NCI-H460 (cell line): ENCODE measurements around the gene RUNX1. TPM values are rescaled to one million over a fixed set of nuclear protein-coding genes. Genes with fewer than 3 reads are reported as not detected.
"Not testable (repeated sequence)": the region's sequence is repeated elsewhere in the genome, so short reads cannot be mapped to it uniquely, and the experiment has no call there.

ENCODE experiments used
- DNase-seq: peaks from one replicate; pipeline ENCODE4 v3.0.0-alpha.2; 2016; ENCODE audit warnings: low read depth; ENCODE audit errors: extremely low read depth
- total RNA-seq: library from RNA; depleted of rRNA; stranded (reverse); fragments of >200 nt; shearing (Covaris generic); gene quantifications from 2 replicates; pipeline ENCODE4 v1.2.3, GENCODE V29; 2014

Gene RUNX1
- total RNA-seq, 1 experiment from 2014 or later: 7.3 TPM

DNA sequence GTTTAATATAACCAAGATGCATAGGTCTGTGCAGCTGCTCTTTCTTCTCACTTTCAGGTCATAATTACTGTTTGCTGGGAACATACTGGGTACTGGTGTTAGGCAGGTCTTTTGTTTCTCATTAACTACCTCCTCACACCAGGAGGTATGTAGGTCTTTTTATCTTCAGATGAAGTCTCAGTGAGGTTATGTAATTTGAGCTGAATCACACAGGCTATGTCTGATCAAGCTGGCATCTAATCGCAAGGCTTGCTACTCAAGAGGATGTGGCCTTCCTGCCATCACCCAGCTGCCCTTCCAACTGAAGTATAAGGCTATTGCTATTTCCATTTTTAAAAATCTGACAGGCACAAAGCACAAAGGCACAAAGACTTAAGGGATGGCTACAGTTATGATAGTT, 96.4 kb downstream of the RUNX1 start:
- no peak for DNase-seq

DNA sequence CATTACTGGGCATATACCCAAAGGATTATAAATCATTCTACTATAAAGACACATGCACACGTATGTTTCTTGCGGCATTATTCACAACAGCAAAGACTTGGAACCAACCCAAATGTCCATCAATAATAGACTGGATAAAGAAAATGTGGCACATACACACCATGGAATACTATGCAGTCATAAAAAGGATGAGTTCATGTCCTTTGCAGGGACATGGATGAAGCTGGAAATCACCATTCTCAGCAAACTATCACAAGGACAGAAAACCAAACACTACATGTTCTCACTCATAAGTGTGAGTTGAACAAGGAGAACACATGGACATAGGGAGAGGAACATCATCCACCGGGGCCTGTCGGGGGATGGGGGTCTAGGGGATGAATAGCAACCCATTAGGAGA, 97.2 kb downstream of the RUNX1 start:
- not testable (repeated sequence) for DNase-seq

DNA sequence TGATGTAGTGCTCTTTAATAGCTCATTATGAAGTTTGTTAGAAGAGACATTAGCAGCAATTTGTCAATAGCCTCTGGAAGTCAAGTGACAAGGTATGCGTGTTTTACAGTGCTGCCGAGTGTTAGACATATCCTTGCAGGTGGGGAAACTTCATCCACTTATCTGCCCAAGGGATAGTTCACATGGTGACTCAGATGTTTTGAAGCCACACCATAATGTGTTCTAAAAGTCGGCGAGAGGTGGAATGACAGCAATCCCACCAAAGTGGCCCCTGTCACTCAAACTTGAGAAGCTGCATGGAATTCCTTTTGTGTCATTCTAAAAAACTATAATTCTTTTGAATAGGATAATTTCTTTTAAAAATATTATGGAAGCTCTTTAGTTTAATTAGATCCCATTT, 98.1 kb downstream of the RUNX1 start:
- no peak for DNase-seq

DNA sequence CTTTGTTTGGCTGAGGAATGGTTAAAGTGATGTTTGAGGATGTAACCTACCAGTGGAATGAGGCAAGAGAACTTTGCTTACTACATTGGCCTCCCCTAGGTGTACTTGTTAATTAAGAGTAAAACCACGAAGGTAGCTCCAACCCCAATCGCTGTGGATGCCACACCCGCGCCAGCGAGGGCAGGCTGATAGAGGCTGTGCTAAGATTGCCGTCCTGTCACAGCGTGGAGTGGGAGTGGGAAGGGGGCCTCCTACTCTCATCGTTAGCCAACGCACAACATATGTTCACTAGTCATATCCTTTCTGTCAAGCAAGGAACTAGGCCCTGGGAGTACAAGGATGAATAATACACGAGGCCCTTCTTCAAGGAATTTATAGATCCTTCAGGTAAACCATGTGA, 99.6 kb downstream of the RUNX1 start:
- no peak for DNase-seq

DNA sequence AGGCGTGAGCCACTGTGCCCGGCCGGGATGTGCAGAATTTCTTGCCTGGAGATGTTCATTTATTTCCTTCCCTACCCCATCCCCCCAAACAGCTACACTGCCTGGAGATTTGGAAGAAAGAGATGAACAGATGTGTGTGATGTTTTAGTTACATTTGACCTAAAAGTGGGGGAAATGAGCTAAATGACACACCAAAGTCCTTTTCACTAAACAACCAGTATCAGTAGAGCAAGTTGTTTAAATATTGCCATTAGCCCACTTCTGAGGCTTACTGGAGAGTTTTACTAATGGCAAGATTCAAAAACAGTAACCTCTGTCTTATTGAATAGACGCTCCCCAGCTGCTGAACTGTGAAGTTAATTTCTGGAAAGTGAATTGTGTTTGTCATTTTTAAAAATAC, 100.1 kb downstream of the RUNX1 start:
- no peak for DNase-seq

DNA sequence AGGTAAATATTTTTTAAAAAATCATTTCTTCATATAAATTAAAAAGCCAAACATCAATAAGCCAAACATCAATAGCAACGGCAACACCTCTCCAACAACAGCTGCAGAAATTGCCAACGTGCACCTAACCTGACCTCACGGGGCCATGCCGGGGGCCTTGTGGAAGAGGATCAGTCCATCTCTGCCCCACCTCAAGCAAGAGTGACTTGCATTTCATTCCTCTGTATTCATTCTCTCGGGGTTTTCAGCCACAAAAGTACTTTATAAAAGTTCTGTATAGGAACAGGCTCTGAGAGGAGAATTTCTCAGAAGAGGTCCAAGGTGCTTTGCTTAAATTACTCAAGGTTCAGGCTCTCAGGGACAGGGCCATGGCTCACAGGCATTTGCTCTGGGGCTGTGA, 100.9 kb downstream of the RUNX1 start:
- no peak for DNase-seq

DNA sequence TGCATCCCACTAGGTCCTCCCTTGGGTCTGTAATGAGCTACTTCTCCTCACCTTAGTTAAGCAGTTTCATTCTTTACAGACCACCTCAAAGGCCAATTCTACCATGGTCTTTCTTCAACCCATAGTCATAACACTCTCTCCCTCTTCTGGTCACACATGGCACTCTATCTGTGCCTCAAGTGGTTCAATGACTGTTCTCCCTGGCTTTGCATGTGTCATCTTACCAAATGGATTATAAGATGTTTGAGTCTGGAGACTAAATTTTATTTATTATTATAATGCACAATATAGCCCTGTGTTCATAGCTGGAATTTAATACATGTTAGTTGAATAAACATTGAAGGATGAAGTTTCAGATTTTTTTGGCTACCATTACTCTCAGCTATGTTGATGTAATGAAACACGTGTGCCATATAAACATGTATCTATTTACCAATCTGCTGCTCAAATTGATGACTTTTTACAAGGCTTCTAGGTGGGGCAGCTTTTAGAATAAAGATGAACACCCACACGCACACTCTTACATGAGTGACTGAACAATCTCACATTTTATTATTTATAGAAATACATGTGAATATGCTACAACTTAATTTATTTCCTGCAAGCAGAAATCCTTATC, 102.1 kb downstream of the RUNX1 start:
- no peak for DNase-seq

DNA sequence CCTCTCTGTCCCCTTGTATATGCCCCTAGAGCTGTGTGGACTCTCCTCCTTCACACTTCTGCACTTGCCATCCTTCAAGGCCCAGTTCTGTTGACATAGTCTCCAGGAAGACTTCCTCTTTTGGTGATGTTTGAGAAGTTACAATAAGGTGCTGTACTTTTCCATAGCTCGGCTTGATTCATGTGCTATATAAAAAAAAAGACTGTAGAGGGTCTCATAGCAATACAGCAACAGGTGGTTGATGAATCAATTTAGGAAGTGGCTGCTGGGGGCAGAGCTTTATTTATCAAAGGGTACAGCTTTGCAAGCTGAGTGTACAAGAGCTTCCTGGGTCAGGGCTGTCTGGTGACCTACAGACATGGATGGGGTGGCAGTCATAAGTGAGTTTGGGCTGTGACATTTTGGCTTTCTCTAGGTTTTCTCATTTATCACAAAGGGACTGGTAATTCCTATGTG, 102.7 kb downstream of the RUNX1 start:
- no peak for DNase-seq

DNA sequence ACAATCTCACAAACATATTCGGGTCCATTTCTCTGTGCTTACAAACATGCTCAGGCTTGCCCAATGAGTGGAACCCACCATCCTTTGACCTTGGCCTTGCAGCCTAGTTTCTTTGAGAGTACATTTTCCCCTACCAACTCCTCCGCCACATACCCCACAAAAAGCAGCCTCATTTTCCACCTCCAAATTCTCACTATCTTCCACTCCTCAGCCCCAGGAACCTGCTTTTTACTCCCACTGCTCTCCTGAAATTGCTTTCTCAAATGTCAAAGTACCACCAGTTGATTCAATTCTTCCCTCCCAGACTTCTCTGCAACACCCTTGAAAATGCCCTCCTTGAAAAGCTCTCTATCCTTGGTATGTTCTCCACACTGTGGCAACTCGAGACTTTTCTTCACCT, 103.8 kb downstream of the RUNX1 start:
- DNase-seq: no peak

DNA sequence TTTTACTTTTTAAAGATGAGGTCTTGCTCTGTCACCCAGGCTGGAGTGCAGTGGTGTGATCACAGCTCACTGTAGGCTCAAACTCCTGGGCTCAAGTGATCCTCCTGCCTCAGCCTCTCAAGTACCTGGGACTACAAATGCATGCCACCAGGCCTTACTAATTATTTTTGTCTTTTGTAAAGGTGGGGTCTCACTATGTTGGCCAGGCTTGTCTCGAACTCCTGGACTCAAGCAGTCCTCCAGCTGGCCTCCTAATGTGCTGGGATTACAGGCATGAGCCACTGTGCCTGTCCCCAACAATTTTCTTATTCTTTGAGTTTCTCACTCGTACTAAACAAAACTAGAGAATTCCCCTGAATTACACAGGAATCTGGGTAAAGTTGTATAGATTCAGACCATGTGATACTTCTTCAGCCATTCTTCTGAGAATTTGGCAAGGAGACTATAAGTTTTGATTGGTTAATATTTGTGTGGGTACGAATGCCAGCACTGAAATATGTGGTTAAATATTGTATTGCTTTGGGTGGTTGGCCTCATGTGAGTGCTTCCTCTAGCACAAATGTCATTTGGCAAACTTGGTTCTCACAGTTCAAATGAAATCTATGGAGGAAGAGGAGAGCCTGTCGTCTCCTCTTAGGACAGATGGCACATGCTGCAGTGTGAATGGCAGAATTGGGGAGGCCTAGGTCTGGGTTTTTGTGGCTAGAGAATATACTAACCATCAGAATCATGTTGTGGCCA, 104.9 kb downstream of the RUNX1 start:
- no peak for DNase-seq

DNA sequence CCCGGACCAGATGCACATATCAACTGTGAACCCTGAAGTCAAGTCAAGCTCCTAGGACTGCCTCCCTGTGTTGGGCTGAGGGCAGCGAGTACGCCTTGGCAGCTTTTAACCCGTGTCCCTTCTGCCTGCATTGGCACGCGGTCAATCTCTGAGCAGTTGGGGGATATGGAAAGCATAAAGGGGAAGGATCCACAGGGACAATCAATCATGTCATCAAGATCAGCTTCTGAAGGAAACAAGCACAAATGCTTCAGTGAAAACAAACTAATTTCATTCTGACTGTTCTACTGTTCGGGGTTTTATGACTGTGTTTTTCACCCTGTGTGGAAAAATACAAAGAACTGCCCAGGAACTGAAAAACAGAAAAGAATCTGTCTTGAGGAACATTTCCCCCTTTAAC, 106.2 kb downstream of the RUNX1 start:
- no peak for DNase-seq

DNA sequence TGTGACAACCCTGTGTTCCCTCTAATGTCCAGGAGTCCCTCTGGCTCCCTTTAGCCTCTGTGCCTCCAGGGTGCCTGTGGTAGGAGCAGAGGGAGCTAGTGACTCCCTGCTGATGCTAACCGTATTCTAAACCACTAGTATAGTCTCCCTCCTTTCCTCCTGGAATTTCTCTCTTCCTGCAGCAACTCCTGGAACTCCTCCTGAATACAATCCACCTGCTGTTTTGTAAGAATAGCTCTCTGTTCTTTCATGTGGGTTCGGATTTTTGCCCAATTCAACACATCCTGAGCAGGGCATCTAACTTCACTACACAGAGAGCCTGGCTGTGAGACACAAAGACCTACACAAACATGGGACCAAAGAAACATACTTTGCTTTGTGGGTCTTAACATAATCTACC, 107.9 kb downstream of the RUNX1 start:
- DNase-seq: no peak

DNA sequence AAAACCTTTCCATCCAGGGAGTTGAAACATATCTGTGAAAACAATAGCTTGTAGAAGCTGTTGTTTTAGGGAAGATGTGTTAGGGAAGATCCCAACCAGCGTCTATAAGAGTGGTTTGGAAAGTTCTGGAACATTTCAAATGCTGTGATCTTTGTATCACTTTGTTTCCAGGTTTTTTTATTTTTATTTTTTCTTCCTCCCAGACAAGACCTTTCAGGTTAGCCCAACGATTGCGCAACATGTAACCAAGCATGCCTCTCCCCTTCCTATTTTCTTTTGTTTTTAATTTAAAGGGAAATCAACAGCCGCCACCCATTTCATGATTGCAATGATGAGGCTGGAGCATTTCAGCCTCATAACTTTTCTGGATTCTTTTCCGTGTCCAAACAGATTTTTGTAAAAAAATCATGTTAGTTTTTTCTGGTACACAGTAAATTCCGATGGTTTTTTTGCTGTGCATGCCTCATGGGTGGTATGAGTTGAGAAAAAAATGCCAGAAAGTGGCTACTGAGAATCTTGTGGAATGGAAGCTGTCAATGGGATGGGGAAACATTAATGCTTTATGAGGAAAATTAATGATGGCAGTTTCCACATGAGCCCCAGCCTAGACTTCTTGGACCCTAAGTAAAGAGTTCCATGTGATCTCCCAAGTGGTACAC, 109.3 kb downstream of the RUNX1 start:
- DNase-seq: no peak

DNA sequence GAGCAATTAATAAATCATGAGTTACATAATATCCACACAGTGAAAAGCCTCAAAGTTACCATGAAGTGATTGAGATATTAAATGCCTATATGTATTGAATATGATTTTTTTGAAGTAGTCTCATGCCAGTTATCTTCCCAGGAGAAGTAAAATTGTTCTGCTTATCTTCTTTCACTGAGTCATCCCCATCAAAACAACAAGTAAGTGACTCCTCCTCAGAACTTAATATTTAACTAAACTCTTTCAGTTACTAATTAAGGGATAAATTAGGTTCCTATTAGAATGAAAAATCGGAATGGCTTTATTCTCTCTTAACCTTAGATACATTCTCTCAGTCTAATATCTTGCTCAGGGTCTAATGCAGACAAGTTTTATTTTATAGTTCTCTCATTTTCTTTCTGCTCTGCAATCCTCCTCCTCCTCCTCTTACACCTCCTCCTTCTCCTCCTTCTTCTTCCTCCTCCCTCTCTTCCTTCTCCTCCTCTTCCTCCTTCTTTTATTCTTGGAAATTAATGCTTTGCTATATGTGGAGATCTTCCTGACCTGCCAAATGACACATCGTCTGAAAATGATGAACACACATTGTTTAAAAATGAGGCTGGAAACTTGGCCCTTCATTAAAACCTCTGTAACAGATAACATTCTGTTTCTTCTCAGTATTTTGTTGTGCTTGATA, 110.9 kb downstream of the RUNX1 start:
- DNase-seq: no peak

DNA sequence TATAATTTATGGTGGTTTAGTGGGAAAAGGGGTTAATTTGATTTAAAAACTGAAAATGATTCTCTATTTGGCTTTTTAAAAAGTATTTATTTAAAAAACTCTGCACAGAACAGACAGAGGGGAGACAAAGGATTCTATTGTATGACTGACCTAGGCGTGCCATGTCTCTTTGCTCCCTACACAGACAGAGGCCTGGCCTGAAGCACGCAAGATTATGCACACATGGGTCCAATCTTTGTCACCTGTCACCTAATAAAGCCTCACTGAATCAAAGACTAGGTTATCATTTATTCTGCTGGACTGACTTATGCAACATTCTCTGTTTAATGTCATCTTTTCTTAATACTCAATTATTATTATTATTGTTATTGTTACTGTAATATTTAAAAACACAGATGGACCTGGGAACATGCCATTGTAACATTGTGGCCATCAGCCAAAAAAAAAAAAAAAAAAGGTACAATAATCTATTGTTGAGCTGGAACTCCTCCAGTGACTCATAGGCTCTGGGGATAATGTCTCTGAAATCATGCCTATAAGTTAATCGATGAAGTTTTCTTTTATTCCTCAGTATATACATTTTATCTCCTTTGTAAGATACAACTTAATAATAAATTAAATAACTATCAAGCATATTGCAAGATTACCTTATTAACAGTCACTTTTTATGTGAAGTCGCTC, 112.1 kb downstream of the RUNX1 start:
- no peak for DNase-seq

DNA sequence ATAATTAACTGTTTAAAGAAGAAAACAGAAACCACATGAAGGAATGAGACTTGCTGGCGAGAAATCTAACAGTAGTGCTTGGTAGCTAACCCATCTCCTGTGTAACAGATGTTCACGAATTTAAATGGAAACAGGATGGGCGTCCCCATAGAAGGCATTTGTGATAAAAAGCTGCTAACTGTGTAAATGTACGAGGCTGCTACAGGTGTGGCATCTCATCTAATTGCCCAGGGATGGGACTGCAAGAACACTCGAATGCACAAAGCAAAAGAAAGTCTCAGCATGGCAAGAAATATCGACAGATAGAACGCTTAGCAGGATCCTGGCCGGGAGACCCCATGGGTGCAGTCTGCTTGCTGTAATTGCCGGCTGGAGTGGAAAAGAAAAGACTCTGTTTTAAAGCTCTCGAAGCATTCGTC, 112.7 kb downstream of the RUNX1 start:
- DNase-seq: no peak

DNA sequence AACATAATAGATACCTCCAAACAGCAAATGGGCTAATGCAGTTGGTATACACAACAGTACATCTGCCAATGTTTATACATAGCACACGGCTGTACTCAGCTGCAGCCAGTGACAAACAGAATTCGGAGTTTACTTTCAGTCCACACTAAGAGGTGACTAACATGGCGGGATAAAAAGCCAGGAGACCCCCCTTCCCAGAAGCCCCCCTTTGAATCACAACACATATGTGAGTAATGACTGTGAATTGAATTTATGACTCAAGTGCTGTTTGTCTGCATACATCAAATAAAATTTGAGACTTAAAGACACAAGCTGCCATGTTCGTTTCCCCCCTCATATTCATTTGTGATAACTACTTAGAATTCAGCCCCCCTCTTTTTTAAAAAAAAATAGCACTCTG, 113.2 kb downstream of the RUNX1 start:
- no peak for DNase-seq

DNA sequence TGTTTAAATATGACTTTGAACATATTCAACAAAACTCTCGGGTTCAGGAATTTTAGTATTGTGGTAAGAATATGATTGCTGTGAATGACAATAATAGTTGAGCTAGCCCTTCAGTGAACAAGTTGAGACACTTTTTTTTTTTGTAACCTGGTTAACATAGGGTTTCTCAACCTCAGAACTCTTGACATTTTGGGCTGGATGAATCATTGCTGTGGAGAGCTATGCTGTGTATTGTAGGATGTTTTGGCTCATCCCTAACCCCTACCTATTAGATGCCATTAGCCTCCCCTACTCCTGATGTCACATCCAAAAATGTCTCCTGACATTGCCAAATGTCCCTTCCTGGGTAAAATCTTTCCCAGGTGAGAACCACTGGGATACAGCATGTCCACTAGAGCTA, 113.7 kb downstream of the RUNX1 start:
- DNase-seq: no peak

DNA sequence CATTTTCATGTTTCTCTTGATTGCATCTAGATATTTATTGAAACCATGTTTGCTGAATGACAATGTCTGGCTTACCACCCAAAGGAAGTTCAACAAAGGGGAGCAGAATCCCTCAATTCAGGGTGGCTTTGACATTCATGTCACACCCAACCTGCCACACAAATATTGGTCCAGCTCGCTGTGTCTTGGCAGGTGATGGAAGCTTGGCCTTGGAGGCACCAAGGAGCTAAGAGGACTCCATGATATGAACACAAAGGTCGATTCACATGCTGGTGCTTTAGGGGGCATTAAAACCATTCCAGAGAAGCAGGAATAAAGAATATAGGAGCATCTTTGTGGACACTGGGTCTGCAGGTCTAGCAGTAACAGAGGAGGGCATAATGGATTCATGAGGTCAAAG, 114.8 kb downstream of the RUNX1 start:
- no peak for DNase-seq

DNA sequence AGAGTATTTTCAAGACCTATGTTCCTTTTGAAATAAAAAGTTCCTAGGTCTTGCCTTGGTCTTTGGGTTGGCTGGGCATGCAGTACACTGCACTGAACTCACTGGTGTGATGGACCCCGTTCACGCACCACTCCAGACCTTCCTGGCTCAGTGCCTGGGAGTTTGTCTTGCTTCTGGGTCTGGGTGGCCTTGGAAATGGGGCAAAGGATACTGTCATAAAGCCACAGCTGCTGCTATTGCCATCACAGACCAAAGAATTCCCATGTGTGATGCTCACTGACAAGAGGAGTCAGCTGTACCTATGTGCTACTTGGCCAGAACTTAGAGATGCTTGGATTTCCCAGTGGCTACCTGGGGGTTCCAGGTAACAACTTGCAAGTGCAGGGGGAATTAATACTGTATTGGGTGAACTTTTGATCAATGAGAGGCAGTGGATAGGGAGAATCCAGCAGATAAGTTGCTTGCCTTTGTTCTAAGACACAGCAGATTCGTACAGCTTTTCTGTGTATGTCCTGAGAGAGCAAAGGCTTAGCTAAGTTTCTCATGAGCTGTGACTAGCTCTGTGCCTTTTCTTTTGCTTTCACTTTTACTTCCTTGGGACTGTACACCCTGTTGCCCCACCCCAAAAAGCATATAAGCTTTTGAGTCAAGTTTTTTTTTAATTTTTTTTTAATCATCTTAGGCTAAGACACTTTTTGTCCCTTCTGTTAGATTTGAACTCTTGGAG, 115.3 kb downstream of the RUNX1 start:
- DNase-seq: no peak
